H9 (cell line): ENCODE data around the gene NKG7. TPM values are rescaled to one million over a fixed set of nuclear protein-coding genes. Genes with fewer than 3 reads are reported as not detected.
A peak's percentile ranks its signal among the peaks of the same experiment; 100 is the strongest.

Source experiments
- DNase-seq: peaks from one replicate; pipeline ENCODE4 v3.0.0-alpha.2; 2017
- H2AFZ ChIP-seq: one replicate; pipeline ENCODE4 v1.6.1; 2013; ENCODE audit warnings: mild to moderate bottlenecking, low read length, control low read depth, moderate library complexity
- H2AK5ac ChIP-seq: 2 replicates; pipeline ENCODE4 v1.6.1; 2013; ENCODE audit warnings: low read length, control low read depth, mixed read lengths; ENCODE audit not compliant: insufficient read length
- H2BK120ac ChIP-seq: one replicate; pipeline ENCODE4 v1.6.1; 2013; ENCODE audit warnings: low read depth, mild to moderate bottlenecking, low read length, control low read depth, inconsistent platforms; ENCODE audit not compliant: poor library complexity, severe bottlenecking
- H2BK12ac ChIP-seq: 2 replicates; pipeline ENCODE4 v1.6.1; 2013; ENCODE audit warnings: low read length, control low read depth, mixed read lengths, low read depth; ENCODE audit not compliant: insufficient read length
- H2BK15ac ChIP-seq: 2 replicates; pipeline ENCODE4 v1.6.1; 2013; ENCODE audit warnings: low read depth, low read length, control low read depth
- H2BK20ac ChIP-seq: one replicate; pipeline ENCODE4 v1.6.1; 2013; ENCODE audit warnings: low read depth, mild to moderate bottlenecking, low read length, control low read depth, inconsistent platforms; ENCODE audit not compliant: poor library complexity, severe bottlenecking
- H2BK5ac ChIP-seq: 2 replicates; pipeline ENCODE4 v1.6.1; 2013; ENCODE audit warnings: low read length, control low read depth, mixed read lengths; ENCODE audit not compliant: insufficient read length
- H3K14ac ChIP-seq: 2 replicates; pipeline ENCODE4 v1.6.1; 2013; ENCODE audit warnings: low read length, control low read depth; ENCODE audit not compliant: insufficient read depth
- H3K18ac ChIP-seq: 2 replicates; pipeline ENCODE4 v1.6.1; 2013; ENCODE audit warnings: low read depth, mild to moderate bottlenecking, mixed read lengths, low read length, control low read depth; ENCODE audit not compliant: insufficient read length
- H3K23ac ChIP-seq: 2 replicates; pipeline ENCODE4 v1.6.1; 2013; ENCODE audit warnings: low read length, control low read depth, mixed read lengths, low read depth; ENCODE audit not compliant: insufficient read length
- H3K23me2 ChIP-seq: 2 replicates; pipeline ENCODE4 v1.6.1; 2013; ENCODE audit warnings: low read depth, mild to moderate bottlenecking, mixed read lengths, low read length, control low read depth; ENCODE audit not compliant: insufficient read length, poor library complexity, severe bottlenecking
- H3K27ac ChIP-seq: 2 replicates; pipeline ENCODE4 v1.5.1; 2013; ENCODE audit warnings: low read length, control low read depth, mixed read lengths, low read depth; ENCODE audit not compliant: insufficient read length
- H3K27me3 ChIP-seq: 2 replicates; pipeline ENCODE4 v1.6.1; 2013; ENCODE audit warnings: low read length, control low read depth, inconsistent platforms; ENCODE audit not compliant: insufficient read depth
- H3K4ac ChIP-seq: 2 replicates; pipeline ENCODE4 v1.6.1; 2013; ENCODE audit warnings: low read depth, mild to moderate bottlenecking, control low read depth, inconsistent platforms, low read length, moderate library complexity
- H3K4me1 ChIP-seq: 2 replicates; pipeline ENCODE4 v1.6.1; 2013; ENCODE audit warnings: low read length, control low read depth, inconsistent platforms; ENCODE audit not compliant: insufficient read depth
- H3K4me2 ChIP-seq: 2 replicates; pipeline ENCODE4 v1.6.1; 2013; ENCODE audit warnings: low read length, control low read depth, mixed read lengths; ENCODE audit not compliant: insufficient read length, insufficient read depth
- H3K56ac ChIP-seq: 2 replicates; pipeline ENCODE4 v1.6.1; 2013; ENCODE audit warnings: low read depth, mild to moderate bottlenecking, mixed read lengths, low read length, control low read depth; ENCODE audit not compliant: insufficient read length
- H3K79me1 ChIP-seq: 2 replicates; pipeline ENCODE4 v1.6.1; 2013; ENCODE audit warnings: low read depth, mild to moderate bottlenecking, moderate library complexity, low read length, control low read depth, inconsistent platforms; ENCODE audit not compliant: insufficient read depth, poor library complexity, severe bottlenecking
- H3K79me2 ChIP-seq: 2 replicates; pipeline ENCODE4 v1.6.1; 2013; ENCODE audit warnings: low read length, control low read depth, inconsistent platforms; ENCODE audit not compliant: insufficient read depth
- H3K9ac ChIP-seq: 2 replicates; pipeline ENCODE4 v1.6.1; 2013; ENCODE audit warnings: low read length, control low read depth, mixed read lengths; ENCODE audit not compliant: insufficient read length; ENCODE audit errors: extremely low read depth
- H3K9me3 ChIP-seq: one replicate; pipeline ENCODE4 v1.6.1; 2013; ENCODE audit warnings: low read depth, low read length, inconsistent platforms; ENCODE audit not compliant: control insufficient read depth
- H3T11ph ChIP-seq: one replicate; pipeline ENCODE4 v1.6.1; 2013; ENCODE audit warnings: mild to moderate bottlenecking, low read length, control low read depth, inconsistent platforms
- H4K20me1 ChIP-seq: one replicate; pipeline ENCODE4 v1.6.1; 2013; ENCODE audit not compliant: control insufficient read depth, insufficient read length, insufficient read depth
- H4K5ac ChIP-seq: 2 replicates; pipeline ENCODE4 v1.6.1; 2013; ENCODE audit warnings: low read depth, mild to moderate bottlenecking, mixed read lengths, low read length, control low read depth; ENCODE audit not compliant: insufficient read length
- H4K8ac ChIP-seq: replicated peaks from 2 replicates; pipeline ENCODE4 v1.6.1; 2013; ENCODE audit warnings: low read length, control low read depth, mixed read lengths, low read depth; ENCODE audit not compliant: insufficient read length
- H4K91ac ChIP-seq: 2 replicates; pipeline ENCODE4 v1.6.1; 2013; ENCODE audit warnings: low read depth, mild to moderate bottlenecking, moderate library complexity, mixed read lengths, low read length, control low read depth; ENCODE audit not compliant: insufficient read length
- H3K27ac Mint-ChIP-seq, 3 experiments: 2 replicates in 2 of 3; 3 replicates in 1 of 3; pipeline ENCODE4 v1.8.0; 2020 to 2021; ENCODE audit warnings: mixed read lengths in 3 of 3, mild to moderate bottlenecking in 1 of 3, moderate library complexity in 1 of 3
- H3K27me3 Mint-ChIP-seq: 2 replicates; pipeline ENCODE4 v1.8.0; 2021; ENCODE audit warnings: low read depth, mild to moderate bottlenecking, moderate library complexity, mixed read lengths
- H3K36me3 Mint-ChIP-seq, 3 experiments: 2 replicates in 2 of 3; 3 replicates in 1 of 3; pipeline ENCODE4 v1.8.0; 2020 to 2021; ENCODE audit warnings: low read depth in 3 of 3, mixed read lengths in 3 of 3; ENCODE audit not compliant: insufficient read depth in 1 of 3
- H3K4me1 Mint-ChIP-seq, 2 experiments: 2 replicates each; pipeline ENCODE4 v1.8.0; 2020; ENCODE audit warnings: mixed read lengths in 2 of 2
- H3K4me3 Mint-ChIP-seq, 2 experiments: 2 replicates in 1 of 2; 3 replicates in 1 of 2; pipeline ENCODE4 v1.8.0; 2020 to 2021; ENCODE audit warnings: mild to moderate bottlenecking in 2 of 2, mixed read lengths in 2 of 2, moderate library complexity in 1 of 2
- H3K9me3 Mint-ChIP-seq, 2 experiments: 2 replicates in 1 of 2; 3 replicates in 1 of 2; pipeline ENCODE4 v1.8.0; 2020; ENCODE audit warnings: mild to moderate bottlenecking in 2 of 2, mixed read lengths in 2 of 2, moderate library complexity in 1 of 2
- WGBS: extraction: QIAGEN DNeasy Blood & Tissue Kit; methylation state at CpG from one replicate; pipeline ENCODE4 v1.1.7; 2013; ENCODE audit warnings: missing lambda C conversion rate, low lambda C conversion rate, mixed read lengths; ENCODE audit not compliant: insufficient read length; ENCODE audit errors: extremely low coverage; 5-methylcytosine and 5-hydroxymethylcytosine counted together
- total RNA-seq: library from RNA; stranded (reverse); gene quantifications from 2 replicates; pipeline ENCODE4 v1.2.1, GENCODE V29; 2021
- TF ChIP-seq, protein P1 (sequence below): fragments of 200-600 bp; sonication (generic); conservative IDR thresholded peaks from 3 replicates; pipeline ENCODE4 v1.8.0; 2021; ENCODE audit warnings: antibody characterized with exemption, mild to moderate bottlenecking

The NKG7 gene
- total RNA-seq, 1 experiment from 2014 or later, result not detected

DNA sequence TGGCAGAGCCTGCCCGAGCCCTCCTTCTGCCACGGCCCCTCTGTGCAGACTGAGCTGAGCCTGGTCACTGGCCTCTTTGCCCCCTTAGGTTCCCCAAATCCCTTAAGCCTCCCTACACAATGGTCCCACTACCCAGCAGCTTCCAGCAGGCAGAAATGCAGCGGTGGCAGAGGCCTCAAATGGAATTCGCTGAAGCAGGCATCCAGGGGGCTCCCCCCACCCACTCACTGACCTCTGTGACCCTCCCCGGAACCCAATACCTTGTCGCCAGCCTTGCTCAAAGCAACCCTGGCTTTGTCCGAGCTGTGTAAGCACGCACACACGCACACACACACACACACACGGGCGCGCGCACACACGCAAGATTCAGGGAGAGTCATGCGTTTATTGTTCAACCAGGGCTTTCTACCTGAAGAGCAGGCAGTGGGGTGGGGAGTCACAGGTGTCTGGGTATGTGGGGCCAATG is 15.5 kb upstream of the NKG7 start, which contains the start of gene LIM2:
TSS of gene LIM2 (minus strand) at position 51 of the 466 bp plus-strand sequence. CDS start 531 bp downstream, outside the sequence.
- H2AK5ac ChIP-seq, result no peak within 1 kb of the TSS
- no peaks in the 10 kb centered on the region for H3K4me1 ChIP-seq
- no peak within 1 kb of the TSS for H2BK5ac ChIP-seq
- no peaks in the 10 kb centered on the region for H3K23me2 ChIP-seq
- H3K9me3 ChIP-seq, result no peaks in the 10 kb centered on the region
- WGBS, result no CpG with 5 or more reads among the region's 15 CpGs
- no peaks in the 10 kb centered on the region for H3K79me1 ChIP-seq
- H3K9me3 Mint-ChIP-seq, result no peaks in the 10 kb centered on the region; a peak in 1 of 5 replicates
- peaks cover 3% of the 10 kb centered on the region for H3K27me3 Mint-ChIP-seq
- H4K20me1 ChIP-seq, result no peaks in the 10 kb centered on the region
- no peak within 1 kb of the TSS for H3K27ac ChIP-seq
- no peaks in the 10 kb centered on the region for H3K27me3 ChIP-seq
- no peak within 1 kb of the TSS for H2AFZ ChIP-seq
- H3K4me3 Mint-ChIP-seq, result no peak within 1 kb of the TSS; a peak in 1 of 5 replicates
- peak within 1 kb of the TSS in 1 of 3 experiments; percentile 72; a peak in 2 of 7 replicates for H3K27ac Mint-ChIP-seq
- no peak within 1 kb of the TSS for H3K18ac ChIP-seq
- H3K23ac ChIP-seq, result no peak within 1 kb of the TSS
- no peak within 1 kb of the TSS for H3K4ac ChIP-seq
- H2BK15ac ChIP-seq, result no peak within 1 kb of the TSS
- H3K4me2 ChIP-seq, result no peak within 1 kb of the TSS
- peaks cover 7 to 27% of the 10 kb centered on the region in 2 experiments for H3K4me1 Mint-ChIP-seq
- no peak within 1 kb of the TSS for H2BK12ac ChIP-seq
- no peak within 1 kb of the TSS for H4K8ac ChIP-seq
- H2BK120ac ChIP-seq, result no peak within 1 kb of the TSS
- no peak within 1 kb of the TSS for H2BK20ac ChIP-seq
- H3K36me3 Mint-ChIP-seq, result no peaks in the 10 kb centered on the region
- H3K79me2 ChIP-seq, result no peaks in the 10 kb centered on the region
- H3K9ac ChIP-seq, result no peak within 1 kb of the TSS
- TF ChIP-seq, protein P1, sequence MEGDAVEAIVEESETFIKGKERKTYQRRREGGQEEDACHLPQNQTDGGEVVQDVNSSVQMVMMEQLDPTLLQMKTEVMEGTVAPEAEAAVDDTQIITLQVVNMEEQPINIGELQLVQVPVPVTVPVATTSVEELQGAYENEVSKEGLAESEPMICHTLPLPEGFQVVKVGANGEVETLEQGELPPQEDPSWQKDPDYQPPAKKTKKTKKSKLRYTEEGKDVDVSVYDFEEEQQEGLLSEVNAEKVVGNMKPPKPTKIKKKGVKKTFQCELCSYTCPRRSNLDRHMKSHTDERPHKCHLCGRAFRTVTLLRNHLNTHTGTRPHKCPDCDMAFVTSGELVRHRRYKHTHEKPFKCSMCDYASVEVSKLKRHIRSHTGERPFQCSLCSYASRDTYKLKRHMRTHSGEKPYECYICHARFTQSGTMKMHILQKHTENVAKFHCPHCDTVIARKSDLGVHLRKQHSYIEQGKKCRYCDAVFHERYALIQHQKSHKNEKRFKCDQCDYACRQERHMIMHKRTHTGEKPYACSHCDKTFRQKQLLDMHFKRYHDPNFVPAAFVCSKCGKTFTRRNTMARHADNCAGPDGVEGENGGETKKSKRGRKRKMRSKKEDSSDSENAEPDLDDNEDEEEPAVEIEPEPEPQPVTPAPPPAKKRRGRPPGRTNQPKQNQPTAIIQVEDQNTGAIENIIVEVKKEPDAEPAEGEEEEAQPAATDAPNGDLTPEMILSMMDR, result no peak
- no peak within 1 kb of the TSS for H4K91ac ChIP-seq
- no peak within 1 kb of the TSS for H3T11ph ChIP-seq
- H3K56ac ChIP-seq, result no peak within 1 kb of the TSS
- no peak within 1 kb of the TSS for H4K5ac ChIP-seq
- no peak for DNase-seq
- H3K14ac ChIP-seq, result no peak within 1 kb of the TSS
